ENCODE results near the gene DBNDD1.

The DBNDD1 gene

DNA sequence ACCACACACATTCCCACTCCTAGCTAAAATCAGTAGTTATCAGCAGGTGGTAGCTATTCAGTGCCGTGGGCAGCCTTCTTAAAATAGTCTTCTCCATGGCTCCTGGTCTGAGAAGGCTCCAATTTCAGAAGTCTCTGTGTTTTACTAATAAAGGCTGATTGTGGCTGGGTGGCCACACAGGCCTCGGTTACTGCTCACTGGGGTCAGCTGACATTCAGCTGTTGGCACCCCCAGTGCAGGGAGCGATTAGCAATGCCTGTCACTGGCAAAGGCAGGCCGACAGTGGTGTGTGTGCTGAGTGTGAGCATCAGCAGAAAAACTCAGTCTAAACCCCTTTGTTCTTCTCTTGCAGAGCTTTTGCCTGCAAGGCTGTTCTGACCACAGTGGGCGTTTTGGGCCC lies 16.6 kb upstream of the DBNDD1 start:
- peak; percentile 41 for DNase-seq (ENCODE audit: low spot score)

DNA sequence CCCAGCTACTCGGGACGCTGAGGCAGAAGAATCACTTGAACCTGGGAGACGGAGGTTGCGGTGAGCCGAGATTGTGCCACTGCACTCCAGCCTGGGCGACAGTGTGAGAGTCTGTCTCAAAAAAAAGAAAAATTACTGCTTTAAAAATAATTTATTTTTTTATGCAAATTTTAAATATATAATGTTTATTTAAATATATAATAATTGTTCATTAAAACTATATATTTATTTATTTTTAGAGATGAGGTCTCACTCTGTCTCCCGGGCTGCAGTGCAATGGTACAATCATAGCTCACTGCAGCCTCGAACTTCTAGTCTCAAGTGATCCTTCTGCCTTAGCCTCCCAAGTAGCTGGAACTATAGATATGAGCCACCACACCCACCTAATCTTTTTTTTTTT lies 15.2 kb upstream of the DBNDD1 start:
- no peak for DNase-seq (ENCODE audit: low spot score)

DNA sequence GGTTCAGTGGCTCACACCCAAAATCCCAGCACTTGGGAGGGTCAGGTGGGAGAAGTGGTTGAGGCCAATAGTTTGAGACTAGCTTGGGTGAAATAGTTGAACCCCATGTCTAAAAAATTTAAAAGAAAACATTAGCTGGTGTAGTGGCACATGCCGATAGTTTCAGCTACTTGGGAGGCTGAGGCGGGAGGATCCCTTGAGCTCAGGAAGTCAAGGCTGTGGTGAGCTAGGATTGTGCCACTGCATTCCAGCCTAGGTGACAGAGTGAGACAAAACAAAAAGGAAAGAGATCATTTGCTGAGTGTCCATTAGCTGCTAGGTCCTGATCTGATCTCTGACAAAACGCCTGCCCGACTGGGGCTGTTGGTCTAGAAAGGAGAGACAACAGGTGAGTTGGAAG lies 14.1 kb upstream of the DBNDD1 start:
- DNase-seq (ENCODE audit: low spot score): no peak

DNA sequence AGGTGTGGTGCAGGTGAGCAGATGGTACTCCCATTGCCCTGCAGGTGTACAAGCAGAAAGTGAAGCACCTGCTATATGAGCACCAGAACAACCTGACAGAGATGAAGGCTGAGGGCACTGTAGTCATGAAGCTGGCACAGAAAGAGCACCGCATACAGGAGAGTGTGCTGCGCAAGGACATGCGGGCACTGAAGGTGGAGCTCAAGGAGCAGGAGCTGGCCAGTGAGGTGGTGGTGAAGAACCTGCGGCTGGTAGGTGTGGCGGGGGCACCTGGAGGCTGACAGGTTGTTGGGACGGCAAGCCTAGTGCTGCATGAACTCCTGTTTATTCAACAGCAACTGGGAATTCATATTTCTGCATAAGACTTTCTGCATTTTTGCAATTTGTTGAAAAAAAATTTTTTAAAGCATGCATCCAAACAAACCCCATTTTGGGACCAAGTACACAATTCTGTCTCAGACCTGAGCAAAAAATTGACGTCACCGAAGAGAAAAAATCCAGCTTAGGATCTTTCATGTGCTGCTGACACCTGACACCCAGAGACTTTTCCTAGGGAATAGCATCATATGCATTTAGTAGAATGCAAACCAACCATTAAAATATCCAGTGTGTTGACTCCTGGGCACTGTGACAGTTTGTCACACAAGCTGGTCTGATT lies 13.5 kb upstream of the DBNDD1 start:
- no peak for DNase-seq (ENCODE audit: low spot score)

DNA sequence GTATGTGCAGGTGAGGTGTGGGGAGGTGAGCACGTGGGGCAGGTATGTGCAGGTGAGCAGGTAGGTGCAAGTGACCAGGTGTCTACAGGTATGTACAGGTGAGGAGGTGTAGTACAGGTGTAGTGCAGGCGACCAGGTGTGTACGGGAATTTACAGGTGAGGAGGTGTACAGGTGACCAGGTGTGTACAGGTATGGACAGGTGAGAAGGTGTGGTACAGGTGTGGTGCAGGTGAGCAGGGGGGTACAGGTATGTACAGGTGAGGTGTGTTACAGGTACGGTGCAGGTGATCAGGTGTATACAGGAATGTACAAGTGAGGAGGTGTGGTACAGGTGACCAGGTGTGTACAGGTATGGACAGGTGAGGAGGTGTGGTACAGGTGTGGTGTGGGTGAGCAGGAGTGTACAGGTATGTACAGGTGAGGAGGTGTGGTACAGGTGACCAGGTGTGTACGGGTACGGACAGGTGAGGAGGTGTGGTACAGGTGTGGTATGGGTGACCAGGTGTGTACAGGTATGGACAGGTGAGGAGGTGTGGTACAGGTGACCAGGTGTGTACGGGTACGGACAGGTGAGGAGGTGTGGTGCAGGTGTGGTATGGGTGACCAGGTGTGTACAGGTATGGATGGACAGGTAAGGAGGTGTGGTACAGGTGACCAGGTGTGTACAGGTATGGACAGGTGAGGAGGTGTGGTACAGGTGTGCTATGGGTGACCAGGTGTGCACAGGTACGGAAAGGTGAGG lies 12.8 kb upstream of the DBNDD1 start:
- no peak for DNase-seq (ENCODE audit: low spot score)

DNA sequence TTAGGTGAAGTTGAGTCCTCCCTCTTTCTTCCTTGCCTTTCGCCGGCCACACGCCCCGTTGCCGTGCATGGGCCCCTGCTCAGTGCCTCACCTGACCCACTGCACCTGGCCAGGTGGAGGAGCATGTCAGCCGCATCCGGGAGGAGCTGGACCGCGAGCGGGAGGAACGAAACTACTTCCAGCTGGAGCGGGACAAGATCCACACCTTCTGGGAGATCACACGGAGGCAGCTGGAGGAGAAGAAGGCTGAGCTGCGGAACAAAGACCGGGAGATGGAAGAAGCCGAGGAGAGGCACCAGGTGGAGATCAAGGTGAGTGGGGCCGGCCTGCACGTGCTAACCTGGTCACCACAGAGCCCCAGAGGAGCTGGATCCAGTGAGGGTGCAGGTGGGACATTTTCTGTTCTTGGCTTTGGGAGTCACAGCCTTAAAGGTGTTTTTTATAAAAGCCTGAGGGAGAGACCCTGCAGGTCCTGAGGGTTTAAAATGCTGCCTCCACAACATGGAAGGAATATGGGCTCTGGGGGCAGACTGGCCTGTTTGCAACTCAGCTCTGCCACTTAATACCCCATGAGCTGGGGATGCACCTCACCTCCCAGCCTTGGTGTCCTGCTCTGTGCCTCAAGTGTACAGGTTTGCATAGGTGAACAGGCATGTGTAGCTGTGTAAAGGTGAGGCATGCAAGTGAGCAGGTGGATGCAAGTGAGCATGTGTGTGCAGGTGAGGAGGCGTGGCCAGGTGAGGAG lies 12.1 kb upstream of the DBNDD1 start:
- no peak for DNase-seq (ENCODE audit: low spot score)

DNA sequence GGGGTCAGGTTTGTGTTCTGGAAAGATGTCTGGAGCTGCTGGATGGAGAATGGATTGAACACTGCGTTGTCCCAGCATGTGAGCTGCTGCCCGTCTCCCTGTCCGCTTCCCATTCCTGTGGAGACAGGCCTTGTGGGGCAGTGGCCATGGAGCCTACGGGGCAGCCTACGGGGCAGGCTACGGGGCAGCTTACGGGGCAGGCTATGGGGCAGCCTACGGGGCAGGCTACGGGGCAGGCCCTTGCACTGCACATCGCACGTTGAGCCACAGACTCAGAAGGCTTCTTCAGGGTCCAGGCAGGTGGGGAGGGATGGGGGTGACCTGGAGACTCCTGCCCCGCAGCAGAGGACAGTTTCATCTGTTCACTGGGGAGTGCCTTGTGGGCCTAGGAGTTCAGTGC lies 9.7 kb upstream of the DBNDD1 start:
- DNase-seq (ENCODE audit: low spot score): no peak

DNA sequence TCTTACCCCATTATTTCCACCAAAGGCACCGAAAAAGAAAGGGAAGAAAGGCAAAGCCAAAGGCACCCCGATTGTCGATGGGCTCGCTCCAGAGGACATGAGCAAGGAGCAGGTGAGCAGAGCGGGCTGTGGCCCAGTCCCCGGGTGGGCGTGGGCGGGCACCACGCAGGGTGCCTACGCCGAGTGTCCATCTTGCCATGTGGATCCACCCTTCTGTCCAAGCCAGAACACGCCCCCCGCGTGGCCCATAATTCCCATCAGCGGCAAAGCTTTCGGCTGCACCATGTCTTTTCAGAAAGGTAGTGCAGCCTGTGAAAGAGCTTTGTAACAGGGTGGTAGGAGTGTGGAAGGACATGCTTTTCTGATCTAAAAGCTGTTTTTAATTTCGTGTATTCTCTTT lies 8.4 kb upstream of the DBNDD1 start:
- DNase-seq (ENCODE audit: low spot score): no peak

DNA sequence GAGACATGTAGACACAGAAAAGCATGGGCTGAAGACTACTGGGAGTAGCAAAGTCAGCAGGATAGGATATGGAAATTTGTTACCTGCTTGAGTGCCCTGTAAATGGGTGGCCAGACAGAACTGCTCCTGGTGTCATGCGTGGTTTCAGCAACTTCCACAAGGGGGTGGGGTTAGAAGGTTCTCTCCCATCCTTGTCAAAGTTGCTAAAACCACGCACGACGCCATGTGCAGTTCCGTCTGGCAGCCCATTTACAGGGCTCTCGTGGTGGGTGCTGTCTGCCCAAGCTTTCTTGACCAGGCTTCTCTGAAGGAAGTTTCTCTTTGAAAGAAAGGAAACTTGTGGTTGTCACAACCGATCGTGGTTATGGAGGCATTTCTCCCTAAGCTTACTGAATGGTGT lies 6.9 kb upstream of the DBNDD1 start:
- DNase-seq (ENCODE audit: low spot score): no peak

DNA sequence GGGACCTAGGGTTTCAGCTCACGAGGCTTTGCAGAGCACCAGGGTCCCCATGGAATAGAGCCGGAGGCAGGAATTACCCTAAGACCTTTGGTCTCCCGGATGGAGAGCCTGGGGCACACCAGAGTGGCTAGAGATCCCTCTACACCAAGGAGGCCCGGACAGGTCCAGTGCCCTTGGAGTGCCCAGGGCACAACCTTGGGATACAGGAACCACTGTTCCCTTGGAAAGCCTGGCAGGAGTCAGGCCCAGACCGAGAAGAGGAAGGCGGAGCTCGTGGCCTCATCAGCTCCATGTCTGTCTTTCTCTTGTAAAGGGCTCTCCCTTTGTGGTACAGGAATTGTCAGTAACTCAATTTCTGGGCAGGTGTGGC lies 3.8 kb upstream of the DBNDD1 start:
- no peak for DNase-seq (ENCODE audit: low spot score)

DNA sequence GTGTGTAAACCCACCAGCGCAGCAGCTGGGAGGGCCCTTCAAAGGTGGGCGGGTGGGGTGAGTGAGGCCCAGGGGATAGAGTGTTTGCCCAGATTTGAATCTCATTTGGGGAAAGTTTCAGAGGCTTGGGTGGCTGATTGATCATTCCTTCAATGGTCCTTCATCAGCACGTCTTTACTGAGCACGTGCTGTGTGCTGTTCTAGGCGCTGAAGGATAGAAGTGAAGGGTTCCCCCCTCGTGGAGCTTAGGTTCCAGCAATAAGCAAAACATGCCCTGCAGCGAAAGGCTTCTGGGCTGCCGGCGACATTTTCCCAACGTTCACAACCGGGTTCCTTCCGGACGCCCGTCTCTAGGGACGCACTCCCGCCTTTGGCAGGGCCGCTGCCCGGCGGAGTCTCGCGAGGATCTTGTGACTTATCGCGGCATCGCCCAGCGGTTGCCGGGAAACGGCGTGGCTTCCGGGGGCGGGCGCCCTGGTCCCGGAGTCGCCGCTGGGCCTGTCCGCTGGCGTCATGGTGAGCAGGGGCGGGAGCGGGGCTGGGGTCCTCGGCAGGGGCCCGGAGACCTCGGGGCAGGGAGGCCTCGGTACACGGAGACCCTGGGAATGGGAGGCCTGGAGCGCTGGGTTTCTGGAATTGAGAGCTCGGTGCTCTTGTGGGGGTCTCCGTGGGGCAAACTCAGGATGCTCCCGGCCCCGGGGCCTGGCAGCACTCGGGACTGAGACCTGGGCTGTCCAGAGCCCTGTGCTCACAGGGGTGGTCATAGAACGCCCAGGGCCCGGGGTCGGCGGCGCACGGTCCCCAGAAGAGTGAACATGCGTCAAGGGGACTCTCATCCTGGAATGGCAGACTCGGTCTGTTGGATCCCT lies 3.2 kb upstream of the DBNDD1 start:
- peak; percentile 85 for DNase-seq (ENCODE audit: low spot score)

DNA sequence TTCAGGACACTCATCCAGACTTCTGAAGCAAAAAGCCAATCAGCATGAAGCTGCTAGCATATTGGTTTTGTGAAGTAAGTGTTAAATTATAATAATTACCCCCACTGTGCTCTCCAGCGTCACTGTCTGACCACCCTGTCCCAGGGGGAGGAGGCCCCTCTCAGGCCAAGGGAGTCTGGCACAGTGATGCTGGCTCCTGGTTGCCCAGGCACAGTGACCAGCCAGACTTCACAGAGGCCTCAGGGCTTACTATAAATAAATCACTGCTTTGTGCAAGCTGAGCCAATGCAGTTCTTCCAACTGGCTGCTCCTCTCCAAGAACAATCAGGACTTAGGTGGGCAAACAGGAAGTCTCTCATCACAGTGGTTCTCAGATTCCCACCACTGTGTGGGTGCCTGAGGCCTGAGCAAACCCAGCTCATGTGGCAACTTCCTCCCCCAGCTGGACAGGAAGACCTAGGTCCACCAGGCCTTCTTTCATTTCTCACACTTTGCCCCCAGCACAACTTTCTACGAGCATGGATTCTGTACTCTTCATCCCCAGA lies 1.7 kb upstream of the DBNDD1 start:
- peak; percentile 78 for DNase-seq (ENCODE audit: low spot score)

DNA sequence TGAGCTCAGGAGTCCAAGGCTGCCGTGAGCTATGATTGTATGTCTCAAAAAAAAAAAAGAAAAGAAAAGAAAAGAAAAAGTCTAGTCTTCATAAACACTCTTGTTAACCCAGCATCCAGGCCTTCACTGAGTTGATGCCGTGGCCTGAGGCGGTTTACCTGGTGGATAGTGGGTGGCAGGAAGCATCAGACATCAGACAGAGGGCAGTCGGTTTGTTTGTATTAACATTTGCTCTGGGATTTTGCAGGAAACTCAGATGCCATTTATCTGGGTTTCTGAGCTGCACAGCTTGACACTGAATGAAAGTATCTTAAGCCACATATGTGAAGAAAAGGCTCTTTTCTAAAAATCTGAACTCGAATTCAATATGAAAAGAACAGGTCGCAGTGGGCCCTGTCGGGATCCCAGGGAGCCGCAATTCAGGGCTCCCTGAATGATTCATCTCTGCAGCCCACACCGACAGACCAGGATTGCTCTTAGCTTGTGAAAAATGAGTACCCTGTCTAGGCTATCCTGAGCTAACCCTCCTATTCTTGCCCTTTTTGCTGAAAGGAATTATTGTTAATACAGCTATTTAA lies 1.1 kb upstream of the DBNDD1 start:
- DNase-seq (ENCODE audit: low spot score): peak; percentile 77

DNA sequence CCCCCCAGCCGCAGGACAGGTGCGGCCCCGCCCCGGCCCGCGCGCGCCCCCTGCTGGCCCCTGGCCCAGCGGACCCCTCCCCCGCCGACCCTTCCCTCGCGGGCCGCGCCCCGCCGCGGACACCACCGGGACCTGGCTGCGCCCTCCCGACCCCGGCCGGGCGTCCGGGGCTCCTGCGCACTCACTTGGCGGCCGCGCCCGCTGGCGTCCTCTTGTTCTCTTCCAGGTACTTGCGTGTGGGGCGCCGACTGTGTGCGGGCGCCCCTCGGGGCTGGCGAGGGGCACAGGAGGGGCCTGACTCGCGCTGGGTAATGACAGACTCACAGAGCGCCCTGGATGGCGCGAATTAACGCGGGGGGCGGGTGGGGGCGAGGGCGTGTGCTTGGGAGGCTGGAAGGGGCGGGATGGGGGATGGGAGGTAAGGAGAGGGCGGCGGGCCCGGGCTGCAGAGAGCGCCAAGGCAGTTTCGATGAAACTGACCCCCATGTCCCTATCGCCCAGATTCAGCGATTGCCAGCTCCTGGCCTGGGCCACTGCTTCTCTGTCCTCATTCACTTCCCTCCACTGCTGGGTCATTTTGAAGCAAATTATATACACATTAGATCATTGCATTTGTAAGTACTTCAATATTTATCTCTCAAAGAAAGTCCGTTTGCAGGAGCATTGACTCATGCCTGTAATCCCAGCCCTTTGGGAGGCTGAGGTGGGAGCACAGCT lies 445 bp upstream of the DBNDD1 start:
- no peak for DNase-seq (ENCODE audit: low spot score)

DNA sequence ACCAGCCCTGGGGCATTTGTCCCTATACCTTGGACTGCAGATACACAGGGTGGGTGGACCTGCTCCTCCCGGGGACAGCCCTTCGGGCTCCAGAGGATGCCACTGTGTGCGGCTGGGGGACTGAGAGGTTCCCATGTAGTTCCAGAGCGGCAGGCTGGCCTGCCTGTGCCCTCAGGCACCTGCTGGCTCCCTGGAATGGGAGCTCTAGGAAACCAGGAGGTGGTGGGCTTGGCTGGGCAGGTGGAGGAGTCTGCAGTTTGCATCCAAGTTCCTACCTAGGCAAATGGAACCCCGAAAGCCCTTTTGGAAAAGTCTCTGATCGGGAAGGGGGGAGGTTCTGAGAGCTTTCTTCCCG lies 982 bp downstream of the DBNDD1 start:
- DNase-seq (ENCODE audit: low spot score): no peak

DNA sequence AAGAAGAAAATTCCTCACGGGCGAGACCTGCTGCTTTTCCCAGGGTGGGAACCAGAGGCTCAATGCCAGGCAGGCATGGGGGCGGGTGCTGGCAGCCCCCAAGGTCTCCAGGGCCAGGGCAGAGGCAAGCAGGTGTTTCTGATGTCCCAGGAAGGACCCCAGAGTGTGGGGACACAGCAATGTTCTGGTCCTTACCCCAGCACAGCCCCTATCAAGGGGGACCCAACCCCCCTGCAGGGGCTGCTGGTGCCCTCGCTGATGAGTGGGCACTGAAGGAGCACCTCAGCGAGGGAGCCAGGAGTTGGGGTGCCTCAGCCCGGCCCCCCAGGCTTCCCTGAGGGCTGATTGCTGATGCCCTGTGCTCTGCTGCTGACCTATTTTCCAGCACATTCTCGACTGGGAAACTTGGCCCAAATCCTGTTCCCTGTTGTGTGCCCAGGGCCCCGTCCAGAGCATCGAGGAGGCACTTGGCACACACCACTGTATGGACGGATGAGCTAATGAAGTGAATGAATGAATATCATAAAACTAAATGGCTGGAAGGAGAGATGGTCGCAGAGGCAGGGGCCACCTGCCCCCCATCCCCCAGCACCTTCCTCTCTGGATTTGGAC lies 2.8 kb downstream of the DBNDD1 start:
- no peak for DNase-seq (ENCODE audit: low spot score)

DNA sequence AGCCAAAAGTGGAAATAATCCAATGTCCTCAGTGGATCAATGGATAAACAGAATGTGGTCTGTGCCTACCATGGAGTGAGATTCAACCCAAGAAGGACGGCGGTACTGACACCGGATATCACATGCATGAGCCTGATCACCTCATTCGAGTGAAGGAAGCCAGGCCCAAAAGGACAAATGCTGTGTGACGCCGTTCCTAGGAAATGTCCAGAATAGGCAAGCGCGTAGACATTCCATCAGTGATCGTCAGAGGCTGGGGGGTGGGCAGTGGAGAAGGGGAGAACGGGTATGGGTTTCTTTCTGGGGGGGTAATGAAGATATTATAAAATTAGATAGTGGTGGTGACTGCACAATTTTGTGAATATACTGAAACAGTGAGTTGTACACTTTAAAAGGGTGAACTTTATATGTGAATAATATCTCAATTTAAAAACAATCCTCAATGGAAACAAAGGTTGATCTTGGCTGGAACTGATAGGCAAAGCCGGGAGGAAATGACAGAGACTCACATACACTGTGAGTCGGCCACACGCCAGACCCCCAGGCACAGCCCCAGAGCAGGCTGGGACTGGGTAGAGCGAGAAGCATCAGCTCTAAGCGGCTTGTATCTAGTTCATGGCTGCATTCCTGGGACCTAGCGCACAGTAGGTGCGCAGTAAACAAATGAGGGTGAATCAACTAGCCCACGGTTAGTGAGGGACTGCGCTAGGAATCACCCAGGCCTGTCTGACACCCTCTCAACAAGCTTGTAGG lies 3.5 kb downstream of the DBNDD1 start:
- no peak for DNase-seq (ENCODE audit: low spot score)

DNA sequence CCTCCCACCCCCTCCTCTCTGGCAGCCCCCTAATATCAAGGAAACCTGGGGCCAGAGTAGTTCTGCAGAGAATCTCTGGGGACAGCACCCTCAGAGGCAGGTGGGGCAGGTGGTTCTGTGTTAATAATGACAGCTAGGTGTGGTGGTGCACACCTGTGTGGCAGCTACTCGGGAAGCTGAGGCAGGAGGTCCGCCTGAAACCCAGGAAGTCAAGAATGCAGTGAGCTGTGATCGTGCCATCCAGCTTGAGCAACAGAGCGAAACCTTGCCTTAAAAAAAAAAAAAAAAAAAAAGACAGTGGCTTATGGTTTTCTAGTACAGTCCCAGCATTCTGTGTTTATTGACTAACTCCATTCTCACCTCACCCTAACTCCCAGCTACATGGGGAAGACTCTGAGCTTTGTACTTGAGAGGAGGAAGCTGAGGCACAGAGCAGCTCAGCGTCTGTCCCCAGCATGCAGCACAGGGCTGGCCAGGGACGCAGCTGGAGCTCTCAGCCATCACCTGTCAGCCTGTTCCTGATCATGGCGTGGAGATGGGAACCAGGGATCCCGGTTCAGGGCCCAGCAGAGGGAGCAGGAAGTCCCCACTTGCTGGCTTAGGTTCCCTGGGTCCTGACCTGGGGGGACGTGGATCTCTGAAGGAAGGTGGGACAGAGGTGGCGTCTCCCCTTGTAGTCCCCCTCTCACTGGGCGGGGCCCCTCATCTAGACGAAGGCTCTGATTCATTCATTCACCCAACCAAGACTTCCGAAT lies 6.1 kb downstream of the DBNDD1 start:
- DNase-seq (ENCODE audit: low spot score): no peak

DNA sequence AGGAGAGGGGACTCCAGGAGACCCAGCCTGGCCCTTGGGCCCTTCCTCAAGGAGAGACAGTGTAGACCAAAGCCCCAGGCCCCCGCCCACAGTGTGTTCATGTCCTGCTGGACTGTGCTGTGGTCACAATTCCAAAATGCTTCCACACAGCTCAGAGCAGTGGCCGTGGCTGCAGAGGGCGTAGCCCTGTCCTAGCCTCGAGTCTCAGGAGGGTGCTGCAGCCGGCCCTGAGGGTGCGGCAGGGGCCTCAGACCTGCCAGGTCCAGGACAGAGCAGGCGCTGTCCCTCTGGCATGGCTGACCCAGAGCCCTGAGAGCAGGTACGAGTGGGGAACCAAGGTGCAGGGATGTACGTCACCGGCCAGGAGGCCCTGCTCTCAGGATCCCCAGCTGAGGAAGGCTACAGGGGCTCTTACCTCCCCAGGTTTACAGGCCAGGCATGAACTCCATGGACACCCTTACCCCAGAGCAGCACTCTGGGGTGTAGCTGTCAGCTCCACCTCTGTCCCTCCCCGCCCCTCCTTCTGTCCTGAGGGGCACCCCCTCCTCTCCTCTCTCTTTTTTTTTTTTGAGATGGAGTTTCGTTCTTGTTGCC lies 7.3 kb downstream of the DBNDD1 start:
- DNase-seq (ENCODE audit: low spot score): no peak
